ENCODE results near the gene CYFIP1.

DNA sequence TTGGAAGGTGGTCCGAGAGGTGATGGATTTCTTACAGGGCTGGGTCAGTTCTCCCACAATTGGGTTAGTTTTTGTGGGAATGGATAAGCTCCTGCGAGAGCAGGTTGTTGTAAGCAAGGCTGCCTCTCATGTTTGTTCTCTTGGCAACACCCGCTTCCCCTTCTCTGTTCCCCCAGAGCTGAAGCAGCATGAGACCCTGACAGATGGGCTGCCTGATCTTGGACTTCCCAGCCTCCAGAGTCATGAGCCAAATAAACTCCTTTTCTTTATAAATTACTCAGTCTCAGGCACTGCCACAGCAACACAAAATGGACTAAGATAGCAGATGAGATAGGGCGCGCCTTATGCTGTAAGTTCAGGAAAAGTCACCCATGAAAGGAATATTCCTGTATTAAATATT lies 103.1 kb downstream of the CYFIP1 start:
- TF ChIP-seq, protein P1, sequence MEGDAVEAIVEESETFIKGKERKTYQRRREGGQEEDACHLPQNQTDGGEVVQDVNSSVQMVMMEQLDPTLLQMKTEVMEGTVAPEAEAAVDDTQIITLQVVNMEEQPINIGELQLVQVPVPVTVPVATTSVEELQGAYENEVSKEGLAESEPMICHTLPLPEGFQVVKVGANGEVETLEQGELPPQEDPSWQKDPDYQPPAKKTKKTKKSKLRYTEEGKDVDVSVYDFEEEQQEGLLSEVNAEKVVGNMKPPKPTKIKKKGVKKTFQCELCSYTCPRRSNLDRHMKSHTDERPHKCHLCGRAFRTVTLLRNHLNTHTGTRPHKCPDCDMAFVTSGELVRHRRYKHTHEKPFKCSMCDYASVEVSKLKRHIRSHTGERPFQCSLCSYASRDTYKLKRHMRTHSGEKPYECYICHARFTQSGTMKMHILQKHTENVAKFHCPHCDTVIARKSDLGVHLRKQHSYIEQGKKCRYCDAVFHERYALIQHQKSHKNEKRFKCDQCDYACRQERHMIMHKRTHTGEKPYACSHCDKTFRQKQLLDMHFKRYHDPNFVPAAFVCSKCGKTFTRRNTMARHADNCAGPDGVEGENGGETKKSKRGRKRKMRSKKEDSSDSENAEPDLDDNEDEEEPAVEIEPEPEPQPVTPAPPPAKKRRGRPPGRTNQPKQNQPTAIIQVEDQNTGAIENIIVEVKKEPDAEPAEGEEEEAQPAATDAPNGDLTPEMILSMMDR (IDR thresholded peaks at IDR 0.05; ENCODE audit: insufficient read depth, low read depth, low read length): no peak
- no peak for TF ChIP-seq EZH2 (IDR thresholded peaks at IDR 0.05; ENCODE audit: insufficient read depth, low read length)

Measured in astrocyte (in vitro differentiated cells and primary cell).